ENCODE results near the gene ZFHX3. TPM values are rescaled to one million over a fixed set of nuclear protein-coding genes. Genes with fewer than 3 reads are reported as not detected.

The ZFHX3 gene
- total and polyA plus RNA-seq, 2 donors (not counting 3 experiments of a cell fraction or from before 2014, with no cell fraction given) = 3.7 to 18.8 TPM

GRCh38 chr16:72927199-72928089 lies 120.5 kb downstream of the ZFHX3 start:
- Histone ChIP-seq H3K4me2 (ENCODE audit: insufficient read depth, low read length) (no peak overlapping the region), H4K20me1 (replicated peaks; ENCODE audit: control insufficient read depth, extremely low read depth, insufficient read depth, low read length) (peaks cover 4% of the 10 kb centered on the region), H3K9me1 (replicated peaks; ENCODE audit: control insufficient read depth, extremely low read depth, insufficient read depth, low read length) (no peaks in the 10 kb centered on the region), H3K79me2 (ENCODE audit: control insufficient read depth, insufficient read depth, low read length) (peaks cover 1% of the 10 kb centered on the region), H3K9ac (replicated peaks; ENCODE audit: extremely low read depth, insufficient read depth, low read length) (no peak overlapping the region), H3K27me3 (ENCODE audit: control insufficient read depth in 2 of 2, insufficient read depth in 2 of 2, low read length in 2 of 2) (no peaks in the 10 kb centered on the region), H3K27ac (ENCODE audit: insufficient read depth, low read depth, low read length) (no peak overlapping the region), H2AFZ (ENCODE audit: low read depth, low read length) (no peak overlapping the region), H3K36me3 (ENCODE audit: control insufficient read depth in 2 of 2, extremely low read depth in 1 of 2, insufficient read depth in 2 of 2, low read length in 2 of 2) (no peaks in the 10 kb centered on the region), H3K4me1 (ENCODE audit: control insufficient read depth, extremely low read depth, insufficient read depth, low read length) (peaks cover 14% of the 10 kb centered on the region), H3K4me3 (replicated peaks in 1 of 3; ENCODE audit: insufficient read depth in 1 of 3, low read depth in 1 of 3, low read length in 3 of 3) (no peak overlapping the region), H3K9me3 (replicated peaks; ENCODE audit: control insufficient read depth, insufficient read depth, low read length) (no peaks in the 10 kb centered on the region)
- dilution Hi-C loops (cut with MboI; ENCODE audit: extremely low pct_ligation_motif_present, low sequenced_read_pairs) = no loop called here
- no TSS peak for BruUV-seq (replicated peaks)
- ChIA-PET POLR2A (interaction anchor here (0.5 kb wide), 1 partner anchor 135 kb away, joined by 4 read pairs; no protein-coding TSS in a partner anchor), CTCF (no interaction called here)
- DNase-seq (ENCODE audit: low read depth, low spot score) (no peak), FAIRE-seq (no peak)
- TF ChIP-seq JUN (IDR thresholded peaks at IDR 0.05; ENCODE audit: borderline replicate concordance, insufficient read depth, insufficient read length, low read depth) = no peak
- TF ChIP-seq MYC (IDR thresholded peaks at IDR 0.05; ENCODE audit: low read depth, low read length) = no peak
- no peak for TF ChIP-seq GATA2 (IDR thresholded peaks at IDR 0.05; ENCODE audit: insufficient read depth, insufficient read length, low read depth, low read length)
- TF ChIP-seq EZH2 (IDR thresholded peaks at IDR 0.05; ENCODE audit: borderline replicate concordance, low read depth, low read length, severe bottlenecking) = no peak
- no peak for TF ChIP-seq MAX (IDR thresholded peaks at IDR 0.05; ENCODE audit: insufficient read depth, insufficient read length)
- no peak for TF ChIP-seq POLR2A (IDR thresholded peaks at IDR 0.05; ENCODE audit: low read depth, low read length)
- no peak for TF ChIP-seq CTCF (IDR thresholded peaks at IDR 0.05; ENCODE audit: extremely low read depth in 1 of 2, insufficient read depth in 1 of 2, low read depth in 1 of 2, low read length in 2 of 2)
- no peak for TF ChIP-seq FOS (IDR thresholded peaks at IDR 0.05; ENCODE audit: borderline replicate concordance, insufficient read depth, low read length)
- no peak for TF ChIP-seq POLR2AphosphoS5 (IDR thresholded peaks at IDR 0.05; ENCODE audit: insufficient read depth, low read depth, low read length)
- intact Hi-C loops (cut with micrococcal nuclease) = no loop called here

Data from endothelial cell of umbilical vein (primary cell).